HepG2 (cell line): Measurements from ENCODE around the gene RCC1. TPM values are rescaled to one million over a fixed set of nuclear protein-coding genes. Genes with fewer than 3 reads are reported as not detected.

Source experiments
- ATAC-seq: fragments of 200-7000 bp; cut with Tn5 transposase; 3 replicates; pipeline ENCODE4 v1.9.1; 2020; ENCODE audit warnings: mild to moderate bottlenecking, moderate library complexity
- BruUV-seq: library from RNA; stranded (reverse); fragments of 400-500 nt; replicated peaks from 2 replicates; lab custom pipeline; 2021; lab: Mats Ljungman, UMichigan
- CTCF ChIA-PET: fragments of 300-600 bp; formaldehyde crosslinking; extraction: SDS; loops from one replicate; lab custom pipeline; 2021; ENCODE audit warnings: low total read pairs, inconsistent platforms, low intra/inter-chr PET ratio; lab: Yijun Ruan, JAX
- POLR2A ChIA-PET: fragments of 350-600 bp; sonication (Branson Sonifier 250); formaldehyde crosslinking; loops from one replicate; lab custom pipeline; 2020; ENCODE audit warnings: antibody characterized with exemption, inconsistent platforms; lab: Yijun Ruan, JAX
- DNase-seq: peaks from one replicate; pipeline ENCODE4 v3.0.0-alpha.2; 2015; ENCODE audit warnings: low spot score
- FAIRE-seq: peaks from 3 replicates; lab custom pipeline; 2011; peaks lifted over from hg19 to GRCh38; lab: Jason Lieb, UNC
- H2AFZ ChIP-seq: one replicate; pipeline ENCODE4 v1.6.1; 2011; ENCODE audit warnings: low read length, inconsistent platforms
- H3K27ac ChIP-seq: fragments of 300-600 bp; 3 replicates; pipeline ENCODE4 v1.8.0; 2011; ENCODE audit warnings: mixed run types, mild to moderate bottlenecking, mixed read lengths, low read length, inconsistent platforms; ENCODE audit not compliant: insufficient read depth; ENCODE audit errors: extremely low read length
- H3K27me3 ChIP-seq, 2 experiments: fragments of 200-600 bp in 1 of 2; 2 replicates in 1 of 2; 3 replicates in 1 of 2; pipeline versions ENCODE4 v1.6.0 to v1.8.0; 2011; ENCODE audit warnings: low read length in 2 of 2, mild to moderate bottlenecking in 2 of 2, moderate library complexity in 2 of 2, inconsistent platforms in 1 of 2; ENCODE audit not compliant: insufficient read depth in 2 of 2, control insufficient read depth in 1 of 2
- H3K36me3 ChIP-seq, 2 experiments: fragments of 200-600 bp in 1 of 2; replicated peaks in 1 of 2; 2 replicates in 1 of 2; 3 replicates in 1 of 2; pipeline versions ENCODE4 v1.5.1 to v1.8.0; 2011; ENCODE audit warnings: low read length in 2 of 2, inconsistent platforms in 1 of 2; ENCODE audit not compliant: insufficient read depth in 2 of 2, control insufficient read depth in 1 of 2
- H3K4me1 ChIP-seq: 2 replicates; pipeline ENCODE4 v1.5.1; 2012; ENCODE audit warnings: low read length, inconsistent platforms; ENCODE audit not compliant: insufficient read depth
- H3K4me2 ChIP-seq: 2 replicates; pipeline ENCODE4 v1.6.0; 2011; ENCODE audit warnings: low read depth, low read length, inconsistent platforms
- H3K4me3 ChIP-seq, 3 experiments: fragments of 200-600 bp in 1 of 3; sonication (generic), shearing (Covaris generic) in 1 of 3; replicated peaks in 1 of 3; 2 replicates each; pipeline ENCODE4 v1.5.1; 2011 to 2016; ENCODE audit warnings: low read length in 3 of 3, inconsistent platforms in 2 of 3, low read depth in 2 of 3, mild to moderate bottlenecking in 2 of 3, control low read depth in 1 of 3, mixed read lengths in 1 of 3; ENCODE audit not compliant: insufficient read depth in 1 of 3
- H3K79me2 ChIP-seq: one replicate; pipeline ENCODE4 v1.6.1; 2011; ENCODE audit warnings: low read length, inconsistent platforms; ENCODE audit not compliant: insufficient read depth
- H3K9ac ChIP-seq: 2 replicates; pipeline ENCODE4 v1.6.0; 2011; ENCODE audit warnings: mild to moderate bottlenecking, low read depth, low read length, inconsistent platforms; ENCODE audit not compliant: insufficient read depth
- H3K9me3 ChIP-seq: 2 replicates; pipeline ENCODE4 v1.5.1; 2012; ENCODE audit warnings: mild to moderate bottlenecking, low read length
- H4K20me1 ChIP-seq: 2 replicates; pipeline ENCODE4 v1.6.0; 2011; ENCODE audit warnings: inconsistent platforms, mild to moderate bottlenecking, low read length, moderate library complexity; ENCODE audit not compliant: insufficient read depth
- ATM ChIP-seq: fragments of 450-650 bp; IDR thresholded peaks from 2 replicates; pipeline ENCODE4 v1.7.1; 2017; ENCODE audit warnings: mild to moderate bottlenecking, borderline replicate concordance
- EED ChIP-seq: sonication (generic); formaldehyde crosslinking; IDR thresholded peaks from 2 replicates; pipeline ENCODE4 v1.5.0; 2020; ENCODE audit warnings: mild to moderate bottlenecking, missing genetic modification reagents
- HNF4G ChIP-seq, 2 experiments: sonication (generic) in 1 of 2; formaldehyde crosslinking in 1 of 2; IDR thresholded peaks; 2 replicates each; pipeline versions ENCODE4 v1.4.0 to v1.6.1; 2011 to 2020; ENCODE audit warnings: borderline replicate concordance in 2 of 2, low read depth in 2 of 2, mild to moderate bottlenecking in 2 of 2, low read length in 1 of 2, missing genetic modification reagents in 1 of 2, moderate library complexity in 1 of 2
- HOXA3 ChIP-seq: sonication (generic); formaldehyde crosslinking; IDR thresholded peaks from 2 replicates; pipeline ENCODE4 v1.5.0; 2020; ENCODE audit warnings: missing genetic modification reagents
- PAF1 ChIP-seq: IDR thresholded peaks from 2 replicates; pipeline ENCODE4 v1.6.1; 2016; ENCODE audit warnings: missing genetic modification reagents, missing compliant biosample characterization
- POLR2A ChIP-seq, 2 experiments: IDR thresholded peaks; 2 replicates each; pipeline ENCODE4 v1.6.1; 2011; ENCODE audit warnings: low read depth in 2 of 2, low read length in 2 of 2, mild to moderate bottlenecking in 1 of 2, moderate library complexity in 1 of 2; ENCODE audit not compliant: insufficient read depth in 1 of 2
- POLR2AphosphoS5 ChIP-seq: IDR thresholded peaks from 2 replicates; pipeline ENCODE4 v1.6.1; 2012; ENCODE audit warnings: low read depth, low read length
- PRDM4 ChIP-seq: sonication (generic); formaldehyde crosslinking; IDR thresholded peaks from 2 replicates; pipeline ENCODE4 v1.9.0; 2021; ENCODE audit warnings: missing genetic modification reagents, borderline replicate concordance
- RBM22 ChIP-seq: fragments of 200-400 bp; formaldehyde crosslinking; optimal IDR thresholded peaks from 2 replicates; pipeline ENCODE3; 2017; ENCODE audit warnings: mild to moderate bottlenecking, low read length, moderate library complexity
- SIX1 ChIP-seq: sonication (generic); formaldehyde crosslinking; IDR thresholded peaks from 2 replicates; pipeline ENCODE4 v1.4.0; 2020; ENCODE audit warnings: missing genetic modification reagents, borderline replicate concordance
- ZNF432 ChIP-seq: sonication (generic); formaldehyde crosslinking; IDR thresholded peaks from 2 replicates; pipeline ENCODE4 v1.5.0; 2020; ENCODE audit warnings: missing genetic modification reagents, mild to moderate bottlenecking, borderline replicate concordance
- ZNF883 ChIP-seq: sonication (generic); formaldehyde crosslinking; IDR thresholded peaks from 2 replicates; pipeline ENCODE4 v1.5.1; 2020; ENCODE audit warnings: mild to moderate bottlenecking, missing genetic modification reagents; ENCODE audit errors: not compliant biosample characterization
- ZSCAN5A ChIP-seq: sonication (generic); formaldehyde crosslinking; IDR thresholded peaks from 2 replicates; pipeline ENCODE4 v1.8.0; 2022; ENCODE audit warnings: mild to moderate bottlenecking, missing genetic modification reagents, borderline replicate concordance
- WGBS: methylation state at CpG from one replicate; pipeline ENCODE4 v1.1.6; 2017; ENCODE audit warnings: low lambda C conversion rate; 5-methylcytosine and 5-hydroxymethylcytosine counted together
- in situ Hi-C: cut with HindIII; loops from 2 replicates; pipeline ENCODE4 v1.10.0; 2017; ENCODE audit warnings: low pct_unique_long_range_greater_than_20kb; ENCODE audit not compliant: extremely low pct_ligation_motif_present
- intact Hi-C: fragments of 100-400 bp; cut with micrococcal nuclease; formaldehyde crosslinking; loops from one replicate; pipeline ENCODE4 v1.10.0; 2022; ENCODE audit not compliant: unreplicated experiment
- polyA plus RNA-seq, 8 experiments: library from polyadenylated mRNA; depleted of rRNA in 3 of 8; stranded (reverse) in 7 of 8; unstranded in 1 of 8; fragments of >200 nt; fragmentation: Illumina TruSeq in 4 of 8; extraction: Trizol in 4 of 8; gene quantifications; 2 replicates each; pipeline versions ENCODE4 v1.2.1 to v1.2.3, GENCODE V29; 2011 to 2016; ENCODE audit warnings: low read depth in 4 of 8, missing spikeins in 1 of 8, mixed read lengths in 1 of 8; ENCODE audit not compliant: insufficient read depth in 1 of 8
- total RNA-seq, 5 experiments: library from RNA; depleted of rRNA; stranded (reverse); fragments of >200 nt; fragmentation: Illumina TruSeq; extraction: Trizol; gene quantifications; 2 replicates each; pipeline ENCODE4 v1.2.3, GENCODE V29; 2016; ENCODE audit warnings: low read depth in 1 of 5
- TF ChIP-seq, protein P1 (sequence below): sonication (generic); formaldehyde crosslinking; IDR thresholded peaks from 2 replicates; pipeline ENCODE4 v1.8.0; 2022; ENCODE audit warnings: low read depth, missing genetic modification reagents

RCC1 gene
- total and polyA plus RNA-seq, 2 of the 13 experiments (the other 11 are each of a cell fraction or from before 2014, with no cell fraction given) = 47.2 to 80.8 TPM

DNA sequence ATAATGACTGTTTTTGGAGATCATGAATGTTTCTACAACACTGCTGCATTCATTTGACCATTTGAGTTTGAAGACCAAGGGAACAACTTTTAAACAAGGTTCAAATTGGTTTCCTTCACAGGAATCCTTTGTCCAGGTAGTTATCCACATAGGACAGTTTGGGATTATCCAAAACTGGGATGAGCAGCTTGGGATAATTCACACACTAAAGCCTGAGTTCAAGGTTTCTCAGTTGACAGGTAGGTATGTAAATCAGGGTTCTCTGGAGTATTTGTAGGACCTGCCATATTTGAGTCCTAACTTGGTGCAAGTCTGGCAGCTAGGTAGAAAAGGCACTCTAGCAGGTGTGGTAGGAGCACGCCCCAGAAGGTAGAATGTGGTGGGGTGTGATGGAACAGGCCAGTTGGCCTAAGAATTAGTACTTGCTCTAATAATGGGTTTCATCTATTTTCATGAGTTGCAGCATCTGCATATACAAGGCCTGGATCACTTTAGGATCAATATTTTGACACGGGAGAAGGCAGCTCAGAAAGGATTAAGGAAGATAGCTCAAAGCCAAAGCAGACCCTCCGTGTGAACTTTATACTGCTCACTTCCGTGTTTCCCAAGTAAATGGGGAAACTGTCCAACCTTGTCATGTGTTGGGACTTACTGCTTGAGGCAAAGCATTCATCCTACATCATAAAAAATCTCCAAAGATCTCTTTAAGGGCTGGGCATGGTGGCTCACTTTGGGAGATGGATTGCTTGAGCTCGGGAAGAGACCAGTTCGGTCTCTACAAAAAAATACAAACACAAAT is 72.1 kb downstream of the RCC1 start (continued):
- TF ChIP-seq, protein P1, sequence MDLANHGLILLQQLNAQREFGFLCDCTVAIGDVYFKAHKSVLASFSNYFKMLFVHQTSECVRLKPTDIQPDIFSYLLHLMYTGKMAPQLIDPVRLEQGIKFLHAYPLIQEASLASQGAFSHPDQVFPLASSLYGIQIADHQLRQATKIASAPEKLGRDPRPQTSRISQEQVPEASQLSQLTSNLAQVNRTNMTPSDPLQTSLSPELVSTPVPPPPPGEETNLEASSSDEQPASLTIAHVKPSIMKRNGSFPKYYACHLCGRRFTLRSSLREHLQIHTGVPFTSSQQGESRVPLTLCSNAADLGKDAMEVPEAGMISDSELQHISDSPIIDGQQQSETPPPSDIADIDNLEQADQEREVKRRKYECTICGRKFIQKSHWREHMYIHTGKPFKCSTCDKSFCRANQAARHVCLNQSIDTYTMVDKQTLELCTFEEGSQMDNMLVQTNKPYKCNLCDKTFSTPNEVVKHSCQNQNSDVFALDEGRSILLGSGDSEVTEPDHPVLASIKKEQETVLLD (CRISPR knock-in tag) = no peak
- no peak for TF ChIP-seq ZNF883 (CRISPR knock-in tag)
- TF ChIP-seq EED (CRISPR knock-in tag) = no peak

DNA sequence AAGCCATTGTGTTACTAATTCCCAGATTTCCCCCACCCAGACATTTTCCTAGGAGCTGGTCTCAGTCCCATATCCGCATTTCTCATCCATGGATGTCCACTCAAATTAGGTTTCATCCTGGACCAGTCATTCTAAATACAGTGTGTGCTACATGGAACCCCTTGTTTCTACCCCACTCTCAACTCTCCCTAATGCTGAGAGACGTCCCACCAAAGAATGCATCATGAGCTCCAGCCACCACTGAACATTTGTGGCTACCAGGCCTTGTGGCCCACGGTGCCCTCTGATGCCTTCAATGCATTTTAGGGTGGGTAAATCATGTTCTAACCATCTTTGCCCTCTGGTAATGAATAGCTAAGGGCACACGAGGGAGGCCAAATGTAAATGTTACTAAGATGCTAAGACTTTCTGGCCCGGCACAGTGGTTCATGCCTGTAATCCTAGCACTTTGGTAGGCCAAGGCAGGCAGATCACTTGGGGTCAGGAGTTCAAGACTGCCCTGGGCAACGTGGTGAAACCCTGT is 72.9 kb downstream of the RCC1 start:
- peaks cover 13 to 39% of the 10 kb centered on the region in 2 experiments for H3K36me3 ChIP-seq
- no peak overlapping the region for H3K9ac ChIP-seq
- FAIRE-seq (no peak), DNase-seq (no peak), ATAC-seq (no peak)
- intact Hi-C loops (no loop called here), in situ Hi-C loops (loop anchor here (25.0 kb wide), 1 partner anchor 341 kb away; the partner anchor contains the start of genes ATP5IF1 and DNAJC8)
- no peak overlapping the region for H3K27ac ChIP-seq
- CTCF ChIA-PET = no interaction called here
- H3K4me2 ChIP-seq = peak overlapping the region; percentile 76
- peak overlapping the region in 1 of 3 experiments; percentile 96; a peak in 1 of 6 replicates for H3K4me3 ChIP-seq
- H3K4me1 ChIP-seq = peaks cover 29% of the 10 kb centered on the region
- 80% methylated on average over 6 of the region's 6 CpGs for WGBS
- no TSS peak for BruUV-seq
- H2AFZ ChIP-seq = no peak overlapping the region
- TF ChIP-seq SIX1 (CRISPR knock-in tag) (no peak), PRDM4 (CRISPR knock-in tag) (no peak), HNF4G (IDR thresholded peaks at IDR 0.05; ENCODE audit: borderline replicate concordance, low read depth, low read length) (no peak), HNF4G (CRISPR knock-in tag; IDR thresholded peaks at IDR 0.05; ENCODE audit: borderline replicate concordance, low read depth) (no peak), RBM22 (peak; percentile 83), ATM (no peak), ZSCAN5A (CRISPR knock-in tag) (no peak), HOXA3 (peak; percentile 3; the same call in 1 of the 2 replicates), POLR2A (IDR thresholded peaks at IDR 0.05; ENCODE audit: insufficient read depth in 1 of 2, low read depth in 2 of 2, low read length in 2 of 2) (peak in 1 of 2 experiments; percentile 35; a peak in 1 of 4 replicates), ZNF432 (CRISPR knock-in tag) (no peak), POLR2AphosphoS5 (peak; percentile 37; the same call in 1 of the 2 replicates), PAF1 (CRISPR knock-in tag) (no peak; the same call in 1 of the 2 replicates)
- POLR2A ChIA-PET = interaction anchor here (0.8 to 6.6 kb wide), 10 partner anchors 9 to 71 kb away, joined by 3 to 139 read pairs (median 5); partner anchors contain the start of genes RAB42, RCC1 and RNU11
- peaks cover 0 to 3% of the 10 kb centered on the region in 2 experiments; a peak in 1 of 5 replicates for H3K27me3 ChIP-seq
- H3K79me2 ChIP-seq = peaks cover 28% of the 10 kb centered on the region
- H4K20me1 ChIP-seq = peaks cover 45% of the 10 kb centered on the region
- no peaks in the 10 kb centered on the region for H3K9me3 ChIP-seq
